LHCN-M2 (cell line): Measurements from ENCODE around the gene SUSD2. TPM values are rescaled to one million over a fixed set of nuclear protein-coding genes. Genes with fewer than 3 reads are reported as not detected.

Source experiments
- total RNA-seq: library from RNA; depleted of rRNA; stranded (reverse); fragments of >200 nt; gene quantifications from 2 replicates; pipeline ENCODE4 v1.2.3, GENCODE V29; 2014; rRNA removed

The SUSD2 gene
- total RNA-seq, 1 experiment from 2014 or later = 0.23 TPM

Other genes with a start within 250 kb of the SUSD2 start
- 1.5 and 3.0 TPM in 2 replicates for gene GSTT2B, start 220.3 kb upstream of the SUSD2 start, total RNA-seq
- gene DDTL, start 214.6 kb upstream of the SUSD2 start, total RNA-seq = 0.11 TPM in 1 of 2 replicates, not detected in the other
- 98.8 and 134 TPM in 2 replicates for gene DDT, start 207.0 kb upstream of the SUSD2 start, total RNA-seq
- 0.11 TPM in 1 of 2 replicates, not detected in the other for gene GSTT2, start 201.4 kb upstream of the SUSD2 start, total RNA-seq
- gene GSTT4, start 176.0 kb upstream of the SUSD2 start, total RNA-seq = not detected in 2 replicates
- 30.3 and 30.5 TPM in 2 replicates for gene CABIN1, start 170.2 kb upstream of the SUSD2 start, total RNA-seq
- 28.0 and 39.4 TPM in 2 replicates for gene GGT5, start 63.6 kb downstream of the SUSD2 start, total RNA-seq
- gene SPECC1L, start 89.3 kb downstream of the SUSD2 start, total RNA-seq = 34.0 and 39.9 TPM in 2 replicates
- gene ADORA2A, start 246.1 kb downstream of the SUSD2 start, total RNA-seq = 0.06 and 0.92 TPM in 2 replicates